Progenitor cell of endocrine pancreas (in vitro differentiated cells): ENCODE data around the gene OSBPL1A. TPM values are rescaled to one million over a fixed set of nuclear protein-coding genes. Genes with fewer than 3 reads are reported as not detected.

Experiments used
- DNase-seq: peaks from one replicate; pipeline ENCODE4 v3.0.0; 2021; ENCODE audit warnings: low spot score; ENCODE audit not compliant: unreplicated experiment
- H3K27ac Mint-ChIP-seq: 2 replicates; pipeline ENCODE4 v1.8.0; 2021; ENCODE audit warnings: mild to moderate bottlenecking, moderate library complexity, mixed read lengths
- H3K27me3 Mint-ChIP-seq: 2 replicates; pipeline ENCODE4 v1.8.0; 2021; ENCODE audit warnings: mixed read lengths
- H3K36me3 Mint-ChIP-seq: 2 replicates; pipeline ENCODE4 v1.8.0; 2022; ENCODE audit warnings: mixed read lengths; ENCODE audit not compliant: insufficient read depth
- H3K4me1 Mint-ChIP-seq: 2 replicates; pipeline ENCODE4 v1.8.0; 2021; ENCODE audit warnings: low read depth, mixed read lengths
- H3K4me3 Mint-ChIP-seq: 2 replicates; pipeline ENCODE4 v1.8.0; 2021; ENCODE audit warnings: low read depth, mild to moderate bottlenecking, moderate library complexity, mixed read lengths
- H3K9me3 Mint-ChIP-seq: 2 replicates; pipeline ENCODE4 v1.8.0; 2021; ENCODE audit warnings: low read depth, mixed read lengths
- total RNA-seq: library from RNA; stranded (reverse); gene quantifications from 2 replicates; pipeline ENCODE4 v1.2.1, GENCODE V29; 2021
- TF ChIP-seq, protein P1 (sequence below): fragments of 200-600 bp; sonication (generic); IDR thresholded peaks from one replicate; pipeline ENCODE4 v1.5.0; 2021; ENCODE audit warnings: antibody characterized with exemption, mild to moderate bottlenecking; ENCODE audit not compliant: unreplicated experiment

Gene OSBPL1A
- total RNA-seq, 1 donor from 2014 or later: 15.0 TPM

DNA sequence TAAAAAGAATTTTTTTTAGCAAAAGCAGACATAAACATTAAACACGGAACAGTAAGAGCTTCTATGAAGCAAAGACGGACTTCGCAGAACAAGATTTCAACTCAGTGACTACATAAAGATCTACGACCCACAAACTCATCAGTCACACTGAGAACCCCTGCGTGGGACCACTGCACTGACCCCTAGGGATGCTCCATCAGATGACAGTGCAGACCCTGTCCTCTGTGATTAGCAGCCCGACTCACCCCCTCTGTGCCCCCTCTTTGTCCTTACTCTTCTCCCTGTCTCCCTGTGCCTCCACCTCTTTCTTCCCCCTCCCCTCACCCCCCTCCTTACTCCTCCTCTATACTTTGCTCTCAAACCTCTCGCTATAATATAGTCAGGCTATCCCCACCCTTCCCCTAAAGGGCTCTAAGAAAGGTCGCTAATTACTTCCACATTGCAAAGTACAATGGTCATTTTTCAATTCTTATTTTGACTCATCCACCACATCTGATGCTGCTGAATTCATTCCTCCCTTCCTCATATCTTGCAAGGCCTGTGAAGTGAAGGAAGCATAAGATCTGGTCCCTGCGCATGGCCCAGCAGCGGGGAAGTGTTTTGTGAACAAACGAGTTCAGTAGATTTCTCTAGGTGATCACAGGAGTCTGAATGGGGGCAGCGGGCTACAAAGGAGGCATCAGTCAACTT is 169.5 kb downstream of the OSBPL1A start:
- peaks cover 5% of the 10 kb centered on the region for H3K4me1 Mint-ChIP-seq
- TF ChIP-seq, protein P1, sequence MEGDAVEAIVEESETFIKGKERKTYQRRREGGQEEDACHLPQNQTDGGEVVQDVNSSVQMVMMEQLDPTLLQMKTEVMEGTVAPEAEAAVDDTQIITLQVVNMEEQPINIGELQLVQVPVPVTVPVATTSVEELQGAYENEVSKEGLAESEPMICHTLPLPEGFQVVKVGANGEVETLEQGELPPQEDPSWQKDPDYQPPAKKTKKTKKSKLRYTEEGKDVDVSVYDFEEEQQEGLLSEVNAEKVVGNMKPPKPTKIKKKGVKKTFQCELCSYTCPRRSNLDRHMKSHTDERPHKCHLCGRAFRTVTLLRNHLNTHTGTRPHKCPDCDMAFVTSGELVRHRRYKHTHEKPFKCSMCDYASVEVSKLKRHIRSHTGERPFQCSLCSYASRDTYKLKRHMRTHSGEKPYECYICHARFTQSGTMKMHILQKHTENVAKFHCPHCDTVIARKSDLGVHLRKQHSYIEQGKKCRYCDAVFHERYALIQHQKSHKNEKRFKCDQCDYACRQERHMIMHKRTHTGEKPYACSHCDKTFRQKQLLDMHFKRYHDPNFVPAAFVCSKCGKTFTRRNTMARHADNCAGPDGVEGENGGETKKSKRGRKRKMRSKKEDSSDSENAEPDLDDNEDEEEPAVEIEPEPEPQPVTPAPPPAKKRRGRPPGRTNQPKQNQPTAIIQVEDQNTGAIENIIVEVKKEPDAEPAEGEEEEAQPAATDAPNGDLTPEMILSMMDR: no peak
- DNase-seq: no peak

GRCh38 chr18:24220318-24220688 is 177.3 kb downstream of the OSBPL1A start:
- Mint-ChIP-seq H3K27me3 (no peaks in the 10 kb centered on the region), H3K9me3 (no peaks in the 10 kb centered on the region), H3K4me3 (no peak overlapping the region), H3K4me1 (peaks cover 13% of the 10 kb centered on the region), H3K36me3 (peaks cover 5% of the 10 kb centered on the region), H3K27ac (no peak overlapping the region)
- TF ChIP-seq, protein P1: no peak
- no peak for DNase-seq

More for the DNA sequence above, 169.5 kb downstream of the OSBPL1A start:
- peaks cover 3% of the 10 kb centered on the region for H3K36me3 Mint-ChIP-seq
- no peaks in the 10 kb centered on the region for H3K9me3 Mint-ChIP-seq
- H3K27me3 Mint-ChIP-seq: no peaks in the 10 kb centered on the region
- no peak overlapping the region for H3K27ac Mint-ChIP-seq
- no peak overlapping the region for H3K4me3 Mint-ChIP-seq

GRCh38 chr18:24219561-24220317 is 177.9 kb downstream of the OSBPL1A start:
- peaks cover 3% of the 10 kb centered on the region for H3K36me3 Mint-ChIP-seq
- peaks cover 18% of the 10 kb centered on the region for H3K4me1 Mint-ChIP-seq
- H3K27me3 Mint-ChIP-seq: no peaks in the 10 kb centered on the region
- TF ChIP-seq, protein P1: no peak
- no peak for DNase-seq
- no peak overlapping the region for H3K27ac Mint-ChIP-seq
- no peaks in the 10 kb centered on the region for H3K9me3 Mint-ChIP-seq
- no peak overlapping the region for H3K4me3 Mint-ChIP-seq

- no peak for DNase-seq
- no peaks in the 10 kb centered on the region for H3K9me3 Mint-ChIP-seq
- H3K4me3 Mint-ChIP-seq: no peak overlapping the region
- no peak overlapping the region for H3K27ac Mint-ChIP-seq
- H3K27me3 Mint-ChIP-seq: no peaks in the 10 kb centered on the region
- peaks cover 2% of the 10 kb centered on the region for H3K36me3 Mint-ChIP-seq
- TF ChIP-seq, protein P1: no peak
- H3K4me1 Mint-ChIP-seq: peaks cover 19% of the 10 kb centered on the region
Measured at GRCh38 chr18:24214913-24215312, 182.7 kb downstream of the OSBPL1A start.

GRCh38 chr18:24214144-24214543 is 183.5 kb downstream of the OSBPL1A start:
- H3K27me3 Mint-ChIP-seq: no peaks in the 10 kb centered on the region
- peaks cover 5% of the 10 kb centered on the region for H3K9me3 Mint-ChIP-seq
- TF ChIP-seq, protein P1: no peak
- peak overlapping the region; percentile 33 for H3K27ac Mint-ChIP-seq
- H3K4me3 Mint-ChIP-seq: no peak overlapping the region
- no peak for DNase-seq
- H3K4me1 Mint-ChIP-seq: peaks cover 19% of the 10 kb centered on the region
- H3K36me3 Mint-ChIP-seq: peaks cover 5% of the 10 kb centered on the region
